Left ventricle myocardium inferior (tissue), 1 donor: Measurements from ENCODE around the gene ATAD2B. TPM values are rescaled to one million over a fixed set of nuclear protein-coding genes. Genes with fewer than 3 reads are reported as not detected.

Experiments used
- DNase-seq: peaks from one replicate; pipeline ENCODE4 v3.0.0-alpha.2; 2020
- H3K27ac ChIP-seq: fragments of 200-600 bp; replicated peaks from 2 replicates; pipeline ENCODE4 v1.8.0; 2021
- H3K27me3 ChIP-seq: fragments of 200-600 bp; 2 replicates; pipeline ENCODE4 v1.8.0; 2021; ENCODE audit warnings: low read depth
- H3K36me3 ChIP-seq: fragments of 200-600 bp; 2 replicates; pipeline ENCODE4 v1.8.0; 2021
- H3K4me1 ChIP-seq: fragments of 200-600 bp; 2 replicates; pipeline ENCODE4 v1.8.0; 2021
- H3K4me3 ChIP-seq: fragments of 200-600 bp; 2 replicates; pipeline ENCODE4 v1.8.0; 2021; ENCODE audit warnings: mild to moderate bottlenecking, moderate library complexity
- H3K9me3 ChIP-seq: fragments of 200-600 bp; replicated peaks from 2 replicates; pipeline ENCODE4 v1.8.0; 2021
- CTCF ChIP-seq: fragments of 200-600 bp; IDR thresholded peaks from 2 replicates; pipeline ENCODE4 v1.8.0; 2021; ENCODE audit warnings: antibody characterized with exemption, mild to moderate bottlenecking, borderline replicate concordance
- intact Hi-C: fragments of 100-400 bp; cut with micrococcal nuclease; formaldehyde crosslinking; loops from one replicate; pipeline ENCODE4 v1.11.0; 2022
- total RNA-seq: library from RNA; stranded (reverse); fragmentation: NEBNext Ultra II Directional; extraction: Animal tissue kit (Norgen Biotek cat#: 25700); gene quantifications from one replicate; pipeline ENCODE4 v1.2.1, GENCODE V29; 2021
- donor health status: DM: no; HTN: yes; CAD: no; lungs with severe emphysema.

Gene ATAD2B
- total RNA-seq, 1 donor from 2014 or later, result 7.9 TPM

GRCh38 chr2:23721454-23721826 lies 205.5 kb downstream of the ATAD2B start:
- TF ChIP-seq CTCF, result no peak
- Histone ChIP-seq H3K4me3 (no peak overlapping the region), H3K4me1 (peaks cover 21% of the 10 kb centered on the region), H3K9me3 (peaks cover 43% of the 10 kb centered on the region), H3K27ac (no peak overlapping the region), H3K27me3 (no peaks in the 10 kb centered on the region), H3K36me3 (peaks cover 45% of the 10 kb centered on the region)
- DNase-seq, result no peak
- intact Hi-C loops, result no loop called here

GRCh38 chr2:23720705-23721453 lies 206.0 kb downstream of the ATAD2B start:
- Histone ChIP-seq H3K27me3 (no peaks in the 10 kb centered on the region), H3K36me3 (peaks cover 39% of the 10 kb centered on the region), H3K4me1 (peaks cover 21% of the 10 kb centered on the region), H3K9me3 (peaks cover 42% of the 10 kb centered on the region), H3K4me3 (no peak overlapping the region), H3K27ac (no peak overlapping the region)
- DNase-seq, result no peak
- no peak for TF ChIP-seq CTCF
- intact Hi-C loops, result no loop called here

- intact Hi-C loops, result no loop called here
- H3K4me3 ChIP-seq, result no peak overlapping the region
- H3K27me3 ChIP-seq, result no peaks in the 10 kb centered on the region
- peaks cover 21% of the 10 kb centered on the region for H3K4me1 ChIP-seq
- H3K27ac ChIP-seq, result no peak overlapping the region
- H3K9me3 ChIP-seq, result peaks cover 31% of the 10 kb centered on the region
- no peak for TF ChIP-seq CTCF
- no peak for DNase-seq
- H3K36me3 ChIP-seq, result peaks cover 27% of the 10 kb centered on the region
These were observed 207.2 kb downstream of the ATAD2B start for GRCh38 chr2:23719716-23720115.

GRCh38 chr2:23718931-23719700 lies 207.8 kb downstream of the ATAD2B start:
- no peak for DNase-seq
- Histone ChIP-seq H3K4me3 (no peak overlapping the region), H3K27ac (no peak overlapping the region), H3K27me3 (no peaks in the 10 kb centered on the region), H3K9me3 (peaks cover 27% of the 10 kb centered on the region), H3K4me1 (peaks cover 21% of the 10 kb centered on the region), H3K36me3 (peaks cover 21% of the 10 kb centered on the region)
- TF ChIP-seq CTCF, result no peak
- intact Hi-C loops, result no loop called here

GRCh38 chr2:23713351-23713750 lies 213.6 kb downstream of the ATAD2B start:
- intact Hi-C loops, result no loop called here
- H3K27me3 ChIP-seq, result no peaks in the 10 kb centered on the region

More at GRCh38 chr2:23713351-23713750, 213.6 kb downstream of the ATAD2B start:
- DNase-seq, result no peak
- Histone ChIP-seq H3K4me1 (no peaks in the 10 kb centered on the region), H3K9me3 (no peaks in the 10 kb centered on the region), H3K4me3 (no peak overlapping the region), H3K36me3 (peaks cover 13% of the 10 kb centered on the region), H3K27ac (no peak overlapping the region)
- no peak for TF ChIP-seq CTCF
